HG03064 (cell line): ENCODE measurements around the gene STAMBP.
"Not testable (repeated sequence)": the region's sequence is repeated elsewhere in the genome, so short reads cannot be mapped to it uniquely, and the experiment has no call there.

Experiments used
- ATAC-seq: cut with Tn5 transposase; IDR thresholded peaks from one replicate; pipeline ENCODE4 v1.9.1; 2021; ENCODE audit warnings: low read depth; ENCODE audit not compliant: unreplicated experiment

The STAMBP gene

DNA sequence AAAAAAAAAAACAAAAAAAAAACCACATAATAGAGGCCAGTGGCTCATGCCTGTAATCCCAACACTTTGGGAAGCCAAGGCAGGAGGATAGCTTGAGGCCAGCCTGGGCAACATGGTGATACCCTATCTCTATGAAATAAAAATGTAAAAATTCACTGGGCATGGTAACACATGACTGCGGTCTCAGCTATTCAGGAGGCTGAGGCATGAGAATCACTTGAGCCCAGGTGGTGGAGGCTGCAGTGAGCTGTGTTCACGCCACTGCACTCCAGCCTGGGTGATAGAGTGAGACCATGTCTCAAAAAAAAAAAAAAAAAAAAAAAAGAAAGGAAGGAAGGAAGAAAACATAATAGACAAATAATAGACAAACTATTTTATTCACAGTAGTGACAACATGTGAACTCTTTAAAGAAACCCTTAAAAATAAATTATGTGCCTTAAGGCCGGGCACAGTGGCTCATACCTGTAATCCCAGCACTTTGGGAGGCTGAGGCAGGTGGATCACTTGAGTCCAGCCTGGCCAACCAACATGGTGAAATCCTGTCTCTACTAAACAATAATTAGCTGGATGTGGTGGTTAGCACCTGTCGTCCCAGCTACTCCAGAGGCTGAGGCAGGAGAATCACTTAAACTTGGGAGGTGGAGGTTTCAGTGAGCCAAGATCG, 75.3 kb downstream of the STAMBP start:
- not testable (repeated sequence) for ATAC-seq

DNA sequence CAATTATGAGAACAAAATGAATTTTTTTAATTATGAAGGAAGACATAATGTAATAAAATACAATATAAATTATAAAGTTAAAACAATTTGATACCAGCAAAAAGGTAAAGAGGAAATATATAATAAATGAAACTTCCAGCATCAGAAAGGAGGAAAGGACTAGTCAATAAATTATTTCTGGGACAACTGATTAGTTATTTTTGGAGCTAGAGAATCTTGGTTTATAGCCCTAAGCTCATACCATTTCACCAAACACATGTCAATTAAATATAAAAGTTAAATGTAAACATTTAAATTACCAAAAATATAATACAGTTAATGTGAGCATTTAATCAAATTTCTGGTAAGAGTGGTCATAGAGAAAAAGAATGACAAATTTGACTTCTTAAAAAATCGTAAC, 76.2 kb downstream of the STAMBP start:
- ATAC-seq, result no peak

DNA sequence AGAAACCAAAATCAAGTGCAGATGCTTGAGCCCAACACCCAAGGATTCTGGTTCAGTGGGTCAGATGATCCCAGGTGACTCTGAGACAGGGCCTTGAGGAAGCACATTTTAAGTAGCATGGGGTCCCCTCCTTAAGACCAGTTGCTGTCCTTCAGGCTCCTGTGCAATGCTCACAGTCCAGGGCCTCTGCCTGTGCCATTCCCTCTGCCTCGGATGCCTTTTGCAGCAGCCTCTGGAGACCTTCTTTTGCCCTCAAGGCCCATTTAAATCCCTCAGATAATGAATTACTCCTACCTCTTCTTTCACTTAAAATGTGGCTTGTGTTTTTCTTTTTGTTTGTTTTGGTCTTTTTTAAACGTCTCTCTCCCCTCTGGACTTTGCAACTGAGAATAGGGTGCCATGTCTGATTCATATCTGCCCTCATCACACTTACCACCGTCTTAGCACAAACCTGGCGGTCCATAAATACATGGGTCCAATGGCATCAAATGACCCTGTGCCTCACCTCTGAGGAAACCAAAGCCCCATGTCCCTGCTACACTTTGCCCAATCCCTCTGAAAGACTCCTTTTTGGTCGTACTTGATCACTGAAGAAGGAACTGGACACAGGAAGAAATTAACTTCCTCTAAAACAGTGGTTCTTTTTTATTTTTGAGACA, 78.2 kb downstream of the STAMBP start:
- ATAC-seq, result no peak

DNA sequence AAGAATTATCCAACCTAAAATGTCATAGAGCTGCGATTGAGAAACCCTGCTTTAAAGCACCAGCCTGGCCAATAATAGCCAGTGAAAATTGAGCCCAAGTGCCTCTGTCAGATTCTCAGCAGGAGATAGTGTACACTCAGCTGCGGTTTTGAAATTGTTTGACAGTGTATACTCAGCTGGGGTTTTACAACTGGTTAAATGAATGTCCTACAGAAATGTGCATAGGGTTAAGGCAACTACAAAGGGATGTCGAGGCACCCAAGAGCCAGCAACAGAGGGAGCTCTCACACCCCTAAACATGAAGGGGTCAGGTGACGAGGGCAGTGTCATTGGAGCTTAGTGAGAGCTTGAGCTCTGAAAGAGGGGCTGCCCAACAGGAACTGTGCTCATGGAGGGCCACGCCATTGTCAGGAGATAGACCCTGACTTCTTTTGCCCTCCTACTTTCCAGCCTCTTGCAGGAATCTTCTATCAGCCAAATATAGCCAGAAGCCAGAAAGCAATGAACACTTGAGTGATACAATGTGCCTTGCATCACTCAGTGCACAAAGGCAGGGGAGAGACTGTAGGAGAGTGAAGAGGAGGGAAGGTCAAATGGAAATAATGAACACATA, 79.2 kb downstream of the STAMBP start:
- no peak for ATAC-seq

DNA sequence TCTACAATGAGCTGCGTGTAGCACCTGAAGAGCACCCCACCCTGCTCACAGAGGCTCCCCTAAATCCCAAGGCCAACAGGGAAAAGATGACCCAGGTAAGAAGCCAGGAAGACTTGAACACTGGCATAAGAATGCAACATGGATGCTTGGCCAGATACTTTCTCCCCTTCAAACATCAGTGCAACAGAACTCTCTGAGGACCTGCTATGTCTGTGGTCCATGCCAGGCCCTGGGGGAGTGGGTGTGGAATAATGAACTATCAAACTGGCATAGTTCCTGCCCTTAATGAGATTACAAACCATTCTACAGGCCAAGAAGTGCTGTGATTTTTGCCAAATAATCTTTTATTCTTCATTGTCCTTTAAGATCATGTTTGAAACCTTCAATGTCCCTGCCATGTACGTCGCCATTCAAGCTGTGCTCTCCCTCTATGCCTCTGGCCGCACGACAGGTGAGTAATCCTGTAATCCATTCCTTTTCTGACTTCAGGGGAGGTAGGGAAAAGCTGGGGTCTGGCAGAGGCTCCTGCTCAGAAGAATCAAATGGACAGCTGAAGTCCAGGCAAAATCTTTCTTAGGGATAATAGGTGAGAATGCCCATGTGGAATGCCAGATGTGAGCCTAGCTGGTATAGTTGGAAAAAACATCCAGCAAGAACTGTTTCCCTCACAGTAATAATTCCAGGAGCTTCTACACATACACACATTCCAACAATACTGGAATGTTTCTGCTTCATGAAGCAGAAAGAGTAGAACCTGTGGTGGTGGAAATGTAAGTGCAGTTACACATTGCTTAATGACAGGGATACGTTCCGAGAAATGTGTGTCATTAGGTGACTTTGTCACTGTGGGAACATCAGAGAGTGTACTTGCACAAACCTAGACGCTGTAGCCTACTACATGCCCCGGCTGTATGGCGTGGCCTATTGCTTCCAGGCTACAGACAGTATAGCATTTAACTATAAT, 80.2 kb downstream of the STAMBP start:
- no peak for ATAC-seq

GRCh38 chr2:73910873-73911547, 82.2 kb downstream of the STAMBP start:
- no peak for ATAC-seq

DNA sequence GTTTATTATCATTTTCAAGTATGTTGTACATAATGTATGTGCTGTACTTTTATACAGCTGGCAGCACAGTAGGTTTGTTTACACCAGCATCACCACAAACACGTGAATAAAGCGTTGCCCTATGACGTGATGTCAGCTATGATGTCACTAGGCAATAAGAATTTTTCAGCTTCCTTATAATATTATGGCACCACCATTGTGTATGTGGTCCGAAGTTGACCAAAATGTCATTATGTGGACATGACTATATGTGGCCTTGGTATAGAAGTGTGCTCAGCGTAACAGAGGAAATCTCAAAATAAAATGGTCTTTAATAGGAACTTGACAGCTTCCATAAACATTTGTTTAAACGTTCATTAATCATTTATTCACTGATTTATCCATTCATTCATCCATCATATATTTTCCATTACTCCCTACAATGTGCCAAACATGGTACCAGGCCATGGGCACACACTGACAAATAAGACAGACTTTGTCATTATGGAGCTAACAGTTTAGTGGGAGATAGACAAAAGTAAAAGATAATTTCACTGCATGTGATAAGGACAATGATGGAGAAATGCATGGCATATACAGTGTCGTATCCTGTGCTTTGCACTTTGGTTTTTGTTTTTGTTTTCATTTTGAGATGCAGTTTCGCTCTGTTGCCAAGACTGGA, 82.9 kb downstream of the STAMBP start:
- no peak for ATAC-seq

- no peak for ATAC-seq
These were observed 84.8 kb downstream of the STAMBP start for GRCh38 chr2:73913414-73914054.

- no peak for ATAC-seq
These were observed 85.9 kb downstream of the STAMBP start for GRCh38 chr2:73914667-73915066.

DNA sequence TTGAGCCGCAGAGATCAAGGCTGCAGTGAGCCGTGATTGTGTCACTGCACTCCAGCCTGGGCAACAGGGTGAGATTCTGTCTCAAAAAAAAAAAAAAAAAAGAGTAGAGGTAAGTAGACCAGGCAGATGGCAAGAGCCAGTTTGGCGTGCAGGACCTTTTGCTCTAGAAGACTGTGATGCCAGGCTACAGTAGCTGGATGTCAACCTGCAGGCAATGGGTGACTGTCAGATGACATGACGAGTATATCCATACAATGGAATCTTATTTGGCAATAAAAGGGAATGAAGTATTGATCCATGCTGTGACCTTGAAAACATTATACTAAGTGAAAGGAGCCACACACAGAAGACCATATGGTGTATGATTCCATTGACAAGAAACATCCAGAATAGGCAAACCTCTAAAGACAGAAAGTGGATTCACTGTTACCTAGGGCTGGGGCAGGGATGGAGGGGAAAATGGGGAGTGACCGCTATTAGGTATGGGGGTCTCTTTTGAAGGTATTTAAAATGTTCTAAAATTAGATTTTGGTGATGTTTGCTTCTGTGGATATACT, 86.8 kb downstream of the STAMBP start:
- ATAC-seq, result no peak

DNA sequence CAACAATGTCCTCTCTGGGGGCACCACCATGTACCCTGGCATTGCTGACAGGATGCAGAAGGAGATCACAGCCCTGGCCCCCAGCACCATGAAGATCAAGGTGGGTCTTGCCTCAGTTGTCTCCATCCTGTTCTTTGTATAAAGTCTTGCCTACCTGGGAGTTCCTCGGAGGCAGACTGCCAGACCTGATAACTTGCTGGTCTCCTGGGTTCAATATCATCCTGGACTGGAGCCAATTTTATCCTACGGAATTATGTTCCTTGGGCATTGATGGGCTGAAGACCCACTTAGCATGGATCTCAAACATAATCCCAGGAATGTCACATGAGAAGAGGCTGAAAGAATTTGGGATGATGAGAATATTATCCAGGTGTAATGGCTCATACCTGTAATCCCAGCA, 87.9 kb downstream of the STAMBP start:
- no peak for ATAC-seq

- no peak for ATAC-seq
These were observed 88.5 kb downstream of the STAMBP start for GRCh38 chr2:73917296-73917695.

DNA sequence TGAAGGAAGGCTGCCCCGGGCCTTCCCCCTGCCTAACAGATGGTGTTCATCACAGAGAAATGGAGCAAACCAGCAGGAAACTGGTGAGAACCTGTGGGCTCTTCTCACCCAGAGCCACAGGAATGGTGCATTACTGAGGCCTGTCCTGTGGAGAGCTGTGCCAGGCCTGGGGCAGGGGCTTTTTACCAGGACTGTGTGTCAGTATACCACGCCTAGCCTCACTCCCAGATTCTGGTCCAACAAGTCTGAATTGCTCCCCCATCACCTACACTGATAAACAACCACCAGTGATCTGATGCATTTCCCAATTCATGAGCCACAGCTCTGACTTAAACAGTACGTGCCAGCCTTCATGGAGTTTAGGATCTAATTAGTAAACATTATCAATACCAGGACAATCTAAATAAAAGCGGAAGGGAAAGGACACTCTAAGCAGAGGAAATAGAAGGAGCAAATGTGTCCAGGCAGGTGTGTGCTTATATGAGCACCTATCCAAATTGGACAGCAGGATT, 89.0 kb downstream of the STAMBP start:
- ATAC-seq, result no peak

- ATAC-seq, result no peak
These were observed 90.1 kb downstream of the STAMBP start for GRCh38 chr2:73918856-73919255.

- no peak for ATAC-seq
These were observed 91.0 kb downstream of the STAMBP start for GRCh38 chr2:73919596-73920228.

DNA sequence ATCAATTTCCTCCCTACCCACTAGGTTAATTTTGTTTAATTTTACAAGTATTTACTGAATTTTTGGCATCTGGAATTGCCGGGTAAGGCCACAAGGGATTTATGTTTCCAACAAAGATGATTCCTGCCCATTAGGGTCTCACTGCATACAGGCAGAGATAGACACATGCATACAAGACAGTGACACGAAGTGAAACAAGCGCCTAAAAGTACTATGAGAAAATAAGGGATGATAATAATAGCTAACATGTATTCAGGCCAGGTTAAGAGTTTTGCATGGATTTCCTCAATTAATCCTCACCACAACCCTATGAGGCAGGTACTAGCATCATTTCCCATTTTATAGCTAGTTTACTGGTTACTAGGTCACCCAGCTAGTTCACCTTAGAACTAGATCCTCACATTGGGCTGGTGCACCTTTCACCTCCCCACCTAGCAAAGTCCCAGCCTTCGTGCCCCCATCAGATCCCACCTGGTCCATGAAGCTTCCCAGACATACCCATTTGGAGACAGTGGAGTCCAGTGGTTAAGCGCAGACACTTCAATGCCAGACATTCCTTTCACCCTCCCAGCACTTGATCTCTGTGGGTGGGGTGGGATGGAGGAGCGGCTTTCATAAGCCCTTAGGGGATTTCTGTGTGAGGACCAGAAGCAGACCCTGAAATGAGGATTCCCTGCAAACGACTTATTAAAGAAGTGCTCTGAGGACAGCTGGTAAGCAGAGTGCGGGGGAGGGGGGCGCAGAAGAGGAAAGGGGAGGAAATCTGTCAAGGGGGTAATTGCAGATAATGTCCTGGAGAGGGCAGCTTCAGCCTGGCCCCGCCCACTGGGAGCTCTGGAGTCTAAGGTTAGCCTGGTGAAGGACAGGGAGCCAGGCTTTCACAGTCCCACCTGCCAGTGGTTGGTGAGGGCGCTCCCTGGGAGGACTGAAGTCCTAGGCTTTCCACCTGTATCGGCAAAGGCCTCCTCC, 92.1 kb downstream of the STAMBP start:
- no peak for ATAC-seq

DNA sequence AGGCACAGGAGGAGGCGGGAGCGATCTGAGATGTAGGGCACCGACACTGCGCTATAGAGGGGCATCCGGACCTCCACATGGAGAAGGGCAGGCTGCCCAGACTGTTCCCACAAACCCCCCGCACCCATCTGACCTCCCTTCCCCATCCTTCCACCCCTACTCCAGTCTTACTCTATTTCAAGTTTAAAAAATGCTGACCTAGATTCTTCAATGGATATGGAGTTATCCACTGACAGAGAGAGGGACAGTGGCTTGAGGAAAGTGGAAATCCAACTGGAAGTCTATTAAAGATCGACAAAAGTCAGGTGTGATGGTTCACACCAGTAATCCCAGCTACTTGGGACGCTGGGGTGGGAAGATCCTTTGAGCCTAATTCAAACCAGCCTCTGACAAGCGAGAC, 92.8 kb downstream of the STAMBP start:
- no peak for ATAC-seq
